ENCODE measurements around the gene PACSIN1.

DNA sequence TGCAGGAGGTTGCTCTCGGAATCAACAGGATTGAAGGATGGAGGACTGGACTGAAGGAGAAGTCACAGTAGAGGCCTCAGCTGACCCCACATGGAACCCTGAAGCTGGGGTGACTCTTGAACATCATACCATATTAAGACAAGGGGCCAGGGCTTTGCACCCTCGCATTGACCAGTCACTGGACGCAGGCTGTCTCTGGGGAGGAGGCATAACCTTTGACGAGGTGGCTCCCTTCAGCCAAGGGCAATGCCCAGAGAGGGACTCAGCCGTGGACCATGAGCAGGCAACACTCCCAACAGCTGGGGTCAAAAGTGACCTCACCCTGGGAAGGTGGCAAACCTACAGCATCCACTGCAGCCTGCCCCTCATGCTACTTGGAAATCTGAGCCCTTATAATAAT is 21.7 kb downstream of the PACSIN1 start:
- TF ChIP-seq POLR2A (IDR thresholded peaks at IDR 0.05; ENCODE audit: borderline replicate concordance, extremely low read depth, insufficient read depth, insufficient read length) (no peak), CTCF (IDR thresholded peaks at IDR 0.05 in 2 of 3, conservative IDR thresholded peaks at IDR 0.05 in 1 of 3; ENCODE audit: borderline replicate concordance in 1 of 3, insufficient read depth in 1 of 3, low read depth in 2 of 3, low read length in 2 of 3) (no peak), EZH2phosphoT487 (IDR thresholded peaks at IDR 0.05; ENCODE audit: borderline replicate concordance) (no peak), SIN3A (IDR thresholded peaks at IDR 0.05; ENCODE audit: low read depth) (no peak), SP1 (IDR thresholded peaks at IDR 0.05; ENCODE audit: low read depth) (no peak), CBX3 (IDR thresholded peaks at IDR 0.05; ENCODE audit: low read depth) (no peak), CEBPB (IDR thresholded peaks at IDR 0.05; ENCODE audit: low read depth) (no peak), ZFX (IDR thresholded peaks at IDR 0.05) (no peak), EZH2 (IDR thresholded peaks at IDR 0.05) (no peak)
- TF ChIP-seq, protein P1, sequence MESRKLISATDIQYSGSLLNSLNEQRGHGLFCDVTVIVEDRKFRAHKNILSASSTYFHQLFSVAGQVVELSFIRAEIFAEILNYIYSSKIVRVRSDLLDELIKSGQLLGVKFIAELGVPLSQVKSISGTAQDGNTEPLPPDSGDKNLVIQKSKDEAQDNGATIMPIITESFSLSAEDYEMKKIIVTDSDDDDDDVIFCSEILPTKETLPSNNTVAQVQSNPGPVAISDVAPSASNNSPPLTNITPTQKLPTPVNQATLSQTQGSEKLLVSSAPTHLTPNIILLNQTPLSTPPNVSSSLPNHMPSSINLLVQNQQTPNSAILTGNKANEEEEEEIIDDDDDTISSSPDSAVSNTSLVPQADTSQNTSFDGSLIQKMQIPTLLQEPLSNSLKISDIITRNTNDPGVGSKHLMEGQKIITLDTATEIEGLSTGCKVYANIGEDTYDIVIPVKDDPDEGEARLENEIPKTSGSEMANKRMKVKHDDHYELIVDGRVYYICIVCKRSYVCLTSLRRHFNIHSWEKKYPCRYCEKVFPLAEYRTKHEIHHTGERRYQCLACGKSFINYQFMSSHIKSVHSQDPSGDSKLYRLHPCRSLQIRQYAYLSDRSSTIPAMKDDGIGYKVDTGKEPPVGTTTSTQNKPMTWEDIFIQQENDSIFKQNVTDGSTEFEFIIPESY (IDR thresholded peaks at IDR 0.05; ENCODE audit: extremely low read depth, insufficient replicate concordance, low read length), result no peak
- TF ChIP-seq, protein P2, sequence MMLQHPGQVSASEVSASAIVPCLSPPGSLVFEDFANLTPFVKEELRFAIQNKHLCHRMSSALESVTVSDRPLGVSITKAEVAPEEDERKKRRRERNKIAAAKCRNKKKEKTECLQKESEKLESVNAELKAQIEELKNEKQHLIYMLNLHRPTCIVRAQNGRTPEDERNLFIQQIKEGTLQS (IDR thresholded peaks at IDR 0.05), result no peak
- TF ChIP-seq, protein P3, sequence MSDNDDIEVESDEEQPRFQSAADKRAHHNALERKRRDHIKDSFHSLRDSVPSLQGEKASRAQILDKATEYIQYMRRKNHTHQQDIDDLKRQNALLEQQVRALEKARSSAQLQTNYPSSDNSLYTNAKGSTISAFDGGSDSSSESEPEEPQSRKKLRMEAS (IDR thresholded peaks at IDR 0.05), result no peak
